Measurements from ENCODE around the gene CNN2. TPM values are rescaled to one million over a fixed set of nuclear protein-coding genes. Genes with fewer than 3 reads are reported as not detected.
A peak's percentile ranks its signal among the peaks of the same experiment; 100 is the strongest.

Gene CNN2
- total and polyA plus RNA-seq, 2 of the 13 experiments (the other 11 are each of a cell fraction or from before 2014, with no cell fraction given): 63.6 to 70.0 TPM

DNA sequence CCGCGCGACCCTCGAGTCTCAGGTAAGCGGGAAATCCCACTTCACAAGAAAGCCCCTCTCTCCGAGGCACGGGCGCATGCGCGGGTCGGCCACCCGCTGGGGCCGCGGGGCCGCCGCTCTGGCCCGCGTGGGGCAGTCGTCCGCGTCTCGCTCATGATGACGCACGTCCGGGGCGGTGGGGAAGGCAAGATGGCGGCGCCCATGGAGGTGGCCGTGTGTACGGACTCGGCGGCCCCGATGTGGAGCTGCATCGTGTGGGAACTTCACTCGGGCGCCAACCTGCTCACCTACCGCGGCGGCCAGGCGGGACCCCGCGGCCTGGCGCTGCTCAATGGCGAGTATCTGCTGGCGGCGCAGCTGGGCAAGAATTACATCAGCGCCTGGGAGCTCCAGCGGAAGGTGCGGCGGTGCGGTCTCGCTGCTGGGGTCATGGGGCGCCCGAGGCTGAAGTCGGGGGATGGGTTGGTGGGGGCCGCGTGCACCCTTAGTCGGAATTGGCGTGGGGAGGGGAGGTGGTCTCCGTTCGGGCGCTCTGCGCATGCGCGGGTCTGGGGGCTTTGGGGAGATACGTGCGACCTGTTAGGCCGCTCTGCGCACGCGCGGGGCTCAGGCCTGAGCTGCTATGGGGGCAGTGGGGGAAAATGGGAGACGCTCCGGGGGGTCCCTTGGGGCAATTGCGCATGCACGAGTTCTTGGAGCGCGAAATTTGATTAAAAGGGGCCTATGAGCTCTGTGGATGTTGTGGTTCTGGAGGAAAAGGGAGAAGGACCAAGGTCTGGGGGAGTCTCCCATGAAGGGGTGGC is 42.0 kb upstream of the CNN2 start, which contains the start of gene WDR18 (continued):
- TF ChIP-seq, protein P1, sequence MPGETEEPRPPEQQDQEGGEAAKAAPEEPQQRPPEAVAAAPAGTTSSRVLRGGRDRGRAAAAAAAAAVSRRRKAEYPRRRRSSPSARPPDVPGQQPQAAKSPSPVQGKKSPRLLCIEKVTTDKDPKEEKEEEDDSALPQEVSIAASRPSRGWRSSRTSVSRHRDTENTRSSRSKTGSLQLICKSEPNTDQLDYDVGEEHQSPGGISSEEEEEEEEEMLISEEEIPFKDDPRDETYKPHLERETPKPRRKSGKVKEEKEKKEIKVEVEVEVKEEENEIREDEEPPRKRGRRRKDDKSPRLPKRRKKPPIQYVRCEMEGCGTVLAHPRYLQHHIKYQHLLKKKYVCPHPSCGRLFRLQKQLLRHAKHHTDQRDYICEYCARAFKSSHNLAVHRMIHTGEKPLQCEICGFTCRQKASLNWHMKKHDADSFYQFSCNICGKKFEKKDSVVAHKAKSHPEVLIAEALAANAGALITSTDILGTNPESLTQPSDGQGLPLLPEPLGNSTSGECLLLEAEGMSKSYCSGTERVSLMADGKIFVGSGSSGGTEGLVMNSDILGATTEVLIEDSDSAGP (CRISPR knock-in tag; IDR thresholded peaks at IDR 0.05; ENCODE audit: borderline replicate concordance): peak; percentile 84; the same call in 1 of the 2 replicates
- TF ChIP-seq, protein P2, sequence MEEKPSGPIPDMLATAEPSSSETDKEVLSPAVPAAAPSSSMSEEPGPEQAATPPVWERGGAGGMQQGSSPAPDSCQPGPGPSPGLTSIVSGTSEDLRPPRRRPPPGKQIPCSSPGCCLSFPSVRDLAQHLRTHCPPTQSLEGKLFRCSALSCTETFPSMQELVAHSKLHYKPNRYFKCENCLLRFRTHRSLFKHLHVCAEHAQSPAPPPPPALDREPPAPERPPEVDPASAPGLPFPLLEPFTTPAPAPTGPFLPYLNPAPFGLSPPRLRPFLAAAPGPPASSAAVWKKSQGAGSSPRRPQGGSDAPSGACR (CRISPR knock-in tag; IDR thresholded peaks at IDR 0.05): peak; percentile 76; the same call in 1 of the 2 replicates
- TF ChIP-seq ONECUT2 (CRISPR knock-in tag; IDR thresholded peaks at IDR 0.05) (no peak), RFXANK (CRISPR knock-in tag; IDR thresholded peaks at IDR 0.05) (peak; percentile 79; the same call in 1 of the 2 replicates), CENPT (CRISPR knock-in tag; IDR thresholded peaks at IDR 0.05; ENCODE audit: low read depth) (0 out of 2 replicates have a peak, but pooled peaks have one; percentile 26), ZNF709 (CRISPR knock-in tag; IDR thresholded peaks at IDR 0.05) (peak; percentile 79; the same call in 1 of the 2 replicates), ARNTL (CRISPR knock-in tag; IDR thresholded peaks at IDR 0.05) (0 out of 2 replicates have a peak, but pooled peaks have one; percentile 47), PHF8 (CRISPR knock-in tag; IDR thresholded peaks at IDR 0.05) (peak; percentile 77), HDAC1 (CRISPR knock-in tag; IDR thresholded peaks at IDR 0.05) (peak; percentile 84), ZNF605 (CRISPR knock-in tag; IDR thresholded peaks at IDR 0.05) (0 out of 2 replicates have a peak, but pooled peaks have one; percentile 27), ZNF460 (CRISPR knock-in tag; IDR thresholded peaks at IDR 0.05; ENCODE audit: borderline replicate concordance) (peak; percentile 27; the same call in 1 of the 2 replicates), KLF6 (CRISPR knock-in tag; IDR thresholded peaks at IDR 0.05) (no peak), ZNF552 (CRISPR knock-in tag; IDR thresholded peaks at IDR 0.05; ENCODE audit: borderline replicate concordance) (no peak), ZNF101 (CRISPR knock-in tag; IDR thresholded peaks at IDR 0.05; ENCODE audit: borderline replicate concordance, low read depth) (no peak), IRF2 (CRISPR knock-in tag; IDR thresholded peaks at IDR 0.05) (peak; percentile 30; the same call in 1 of the 2 replicates), ZNF75D (CRISPR knock-in tag; IDR thresholded peaks at IDR 0.05; ENCODE audit: borderline replicate concordance) (no peak), ZNF350 (CRISPR knock-in tag; IDR thresholded peaks at IDR 0.05; ENCODE audit: borderline replicate concordance, low read depth) (peak; percentile 82), ZNF644 (CRISPR knock-in tag; IDR thresholded peaks at IDR 0.05; ENCODE audit: low read depth) (no peak), IKZF1 (IDR thresholded peaks at IDR 0.05) (no peak), ZFX (CRISPR knock-in tag; IDR thresholded peaks at IDR 0.05; ENCODE audit: low read depth) (peak; percentile 69), ZNF792 (CRISPR knock-in tag; IDR thresholded peaks at IDR 0.05) (peak; percentile 54; the same call in 1 of the 2 replicates)
- TF ChIP-seq, protein P3, sequence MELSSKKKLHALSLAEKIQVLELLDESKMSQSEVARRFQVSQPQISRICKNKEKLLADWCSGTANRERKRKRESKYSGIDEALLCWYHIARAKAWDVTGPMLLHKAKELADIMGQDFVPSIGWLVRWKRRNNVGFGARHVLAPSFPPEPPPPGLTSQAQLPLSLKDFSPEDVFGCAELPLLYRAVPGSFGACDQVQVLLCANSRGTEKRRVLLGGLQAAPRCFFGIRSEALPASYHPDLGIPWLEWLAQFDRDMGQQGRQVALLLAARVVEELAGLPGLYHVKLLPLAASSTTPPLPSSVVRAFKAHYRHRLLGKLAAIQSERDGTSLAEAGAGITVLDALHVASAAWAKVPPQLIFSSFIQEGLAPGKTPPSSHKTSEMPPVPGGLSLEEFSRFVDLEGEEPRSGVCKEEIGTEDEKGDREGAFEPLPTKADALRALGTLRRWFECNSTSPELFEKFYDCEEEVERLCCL (CRISPR knock-in tag; IDR thresholded peaks at IDR 0.05; ENCODE audit: borderline replicate concordance): 0 out of 2 replicates have a peak, but pooled peaks have one; percentile 55
- TF ChIP-seq, protein P4, sequence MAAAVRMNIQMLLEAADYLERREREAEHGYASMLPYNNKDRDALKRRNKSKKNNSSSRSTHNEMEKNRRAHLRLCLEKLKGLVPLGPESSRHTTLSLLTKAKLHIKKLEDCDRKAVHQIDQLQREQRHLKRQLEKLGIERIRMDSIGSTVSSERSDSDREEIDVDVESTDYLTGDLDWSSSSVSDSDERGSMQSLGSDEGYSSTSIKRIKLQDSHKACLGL (CRISPR knock-in tag; IDR thresholded peaks at IDR 0.05): peak; percentile 88
- TF ChIP-seq, protein P5, sequence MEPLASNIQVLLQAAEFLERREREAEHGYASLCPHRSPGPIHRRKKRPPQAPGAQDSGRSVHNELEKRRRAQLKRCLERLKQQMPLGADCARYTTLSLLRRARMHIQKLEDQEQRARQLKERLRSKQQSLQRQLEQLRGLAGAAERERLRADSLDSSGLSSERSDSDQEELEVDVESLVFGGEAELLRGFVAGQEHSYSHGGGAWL (CRISPR knock-in tag; IDR thresholded peaks at IDR 0.05): peak; percentile 78
- TF ChIP-seq, protein P6, sequence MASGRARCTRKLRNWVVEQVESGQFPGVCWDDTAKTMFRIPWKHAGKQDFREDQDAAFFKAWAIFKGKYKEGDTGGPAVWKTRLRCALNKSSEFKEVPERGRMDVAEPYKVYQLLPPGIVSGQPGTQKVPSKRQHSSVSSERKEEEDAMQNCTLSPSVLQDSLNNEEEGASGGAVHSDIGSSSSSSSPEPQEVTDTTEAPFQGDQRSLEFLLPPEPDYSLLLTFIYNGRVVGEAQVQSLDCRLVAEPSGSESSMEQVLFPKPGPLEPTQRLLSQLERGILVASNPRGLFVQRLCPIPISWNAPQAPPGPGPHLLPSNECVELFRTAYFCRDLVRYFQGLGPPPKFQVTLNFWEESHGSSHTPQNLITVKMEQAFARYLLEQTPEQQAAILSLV (CRISPR knock-in tag; IDR thresholded peaks at IDR 0.05; ENCODE audit: borderline replicate concordance): peak; percentile 83; the same call in 1 of the 2 replicates

All from HepG2 (cell line).